Measurements from ENCODE around the gene GRAMD1C. TPM values are rescaled to one million over a fixed set of nuclear protein-coding genes. Genes with fewer than 3 reads are reported as not detected.

The GRAMD1C gene
- total RNA-seq, 1 donor, result 2.4 TPM

GRCh38 chr3:113947372-113948014 is 108.9 kb downstream of the GRAMD1C start, which contains the start of gene ZDHHC23:
TSS of gene ZDHHC23 (plus strand) at chr3:113948013. CDS start at chr3:113948803, 790 bp downstream.
- peak; percentile 47 to 74 (median 62) for DNase-seq (ENCODE audit: low read depth in 2 of 3, low spot score in 2 of 3)

- DNase-seq (ENCODE audit: low read depth in 2 of 3, low spot score in 2 of 3), result peak in 2 of 3 donors; percentile 22 to 24
Measured at GRCh38 chr3:113948015-113948917, 109.7 kb downstream of the GRAMD1C start.

- no peak for DNase-seq (ENCODE audit: low read depth in 2 of 3, low spot score in 2 of 3)
Measured at GRCh38 chr3:113952921-113953320, 114.3 kb downstream of the GRAMD1C start.

- DNase-seq (ENCODE audit: low read depth in 2 of 3, low spot score in 2 of 3), result no peak
Measured at GRCh38 chr3:113953677-113954076, 115.1 kb downstream of the GRAMD1C start.

GRCh38 chr3:113954091-113954685 is 115.6 kb downstream of the GRAMD1C start:
- DNase-seq (ENCODE audit: low read depth in 2 of 3, low spot score in 2 of 3), result no peak

GRCh38 chr3:113963879-113964278 is 125.3 kb downstream of the GRAMD1C start:
- DNase-seq (ENCODE audit: low read depth in 2 of 3, low spot score in 2 of 3), result no peak

- DNase-seq (ENCODE audit: low read depth in 2 of 3, low spot score in 2 of 3), result no peak
Measured at GRCh38 chr3:113966172-113966571, 127.6 kb downstream of the GRAMD1C start.

GRCh38 chr3:113968986-113969385 is 130.4 kb downstream of the GRAMD1C start:
- DNase-seq (ENCODE audit: low read depth in 2 of 3, low spot score in 2 of 3), result no peak

GRCh38 chr3:113977822-113978221 is 139.2 kb downstream of the GRAMD1C start:
- no peak for DNase-seq (ENCODE audit: low read depth in 2 of 3, low spot score in 2 of 3)

GRCh38 chr3:113979916-113980315 is 141.3 kb downstream of the GRAMD1C start:
- DNase-seq (ENCODE audit: low read depth in 2 of 3, low spot score in 2 of 3), result no peak

- DNase-seq (ENCODE audit: low read depth in 2 of 3, low spot score in 2 of 3), result no peak
Measured at GRCh38 chr3:113981803-113982202, 143.2 kb downstream of the GRAMD1C start.

- DNase-seq (ENCODE audit: low read depth in 2 of 3, low spot score in 2 of 3), result no peak
Measured at GRCh38 chr3:113983544-113983943, 145.0 kb downstream of the GRAMD1C start.

GRCh38 chr3:113985541-113985940 is 147.0 kb downstream of the GRAMD1C start:
- peak in 1 of 3 donors; percentile 66 for DNase-seq (ENCODE audit: low read depth in 2 of 3, low spot score in 2 of 3)

Other genes starting within 250 kb of the GRAMD1C start
- gene USF3, start 142.1 kb upstream of the GRAMD1C start, total RNA-seq, result 12.1 TPM
- gene NAA50, start 92.5 kb upstream of the GRAMD1C start, total RNA-seq, result 82.9 TPM
- gene ATP6V1A, start 91.8 kb upstream of the GRAMD1C start, total RNA-seq, result 35.0 TPM
- gene ZDHHC23, start 109.2 kb downstream of the GRAMD1C start, total RNA-seq, result 11.0 TPM
- 2.2 TPM for gene CCDC191, start 217.7 kb downstream of the GRAMD1C start, total RNA-seq
- gene QTRT2, start 217.9 kb downstream of the GRAMD1C start, total RNA-seq, result 10.8 TPM